Measurements from ENCODE around the gene SPOP. TPM values are rescaled to one million over a fixed set of nuclear protein-coding genes. Genes with fewer than 3 reads are reported as not detected.

Gene SPOP
- total RNA-seq, 1 donor, result 59.2 TPM

- DNase-seq (ENCODE audit: low read depth), result no peak
- TF ChIP-seq CTCF (IDR thresholded peaks at IDR 0.05; ENCODE audit: insufficient read depth, low read depth, low read length), result no peak
- no peak overlapping the region for H3K4me3 ChIP-seq (ENCODE audit: low read depth, low read length)
Observed at GRCh38 chr17:49604314-49604869, 73.5 kb downstream of the SPOP start.

- DNase-seq (ENCODE audit: low read depth), result peak; percentile 14
- H3K4me3 ChIP-seq (ENCODE audit: low read depth, low read length), result no peak overlapping the region
- peak; percentile 14 for TF ChIP-seq CTCF (IDR thresholded peaks at IDR 0.05; ENCODE audit: insufficient read depth, low read depth, low read length)
Observed at GRCh38 chr17:49603720-49604119, 74.2 kb downstream of the SPOP start.

GRCh38 chr17:49603238-49603637 is 74.7 kb downstream of the SPOP start:
- H3K4me3 ChIP-seq (ENCODE audit: low read depth, low read length), result no peak overlapping the region
- DNase-seq (ENCODE audit: low read depth), result no peak
- no peak for TF ChIP-seq CTCF (IDR thresholded peaks at IDR 0.05; ENCODE audit: insufficient read depth, low read depth, low read length)

- DNase-seq (ENCODE audit: low read depth), result no peak
- no peak overlapping the region for H3K4me3 ChIP-seq (ENCODE audit: low read depth, low read length)
- no peak for TF ChIP-seq CTCF (IDR thresholded peaks at IDR 0.05; ENCODE audit: insufficient read depth, low read depth, low read length)
Observed at GRCh38 chr17:49602783-49603182, 75.1 kb downstream of the SPOP start.

GRCh38 chr17:49600949-49601348 is 76.9 kb downstream of the SPOP start:
- no peak for DNase-seq (ENCODE audit: low read depth)
- H3K4me3 ChIP-seq (ENCODE audit: low read depth, low read length), result no peak overlapping the region
- TF ChIP-seq CTCF (IDR thresholded peaks at IDR 0.05; ENCODE audit: insufficient read depth, low read depth, low read length), result no peak

- no peak for TF ChIP-seq CTCF (IDR thresholded peaks at IDR 0.05; ENCODE audit: insufficient read depth, low read depth, low read length)
- H3K4me3 ChIP-seq (ENCODE audit: low read depth, low read length), result no peak overlapping the region
- no peak for DNase-seq (ENCODE audit: low read depth)
Observed at GRCh38 chr17:49598918-49599317, 79.0 kb downstream of the SPOP start.

All from fibroblast of villous mesenchyme (primary cell).